SU-DHL-6 (cell line): ENCODE results near the gene PF4V1.

Experiments used
- H2AFZ ChIP-seq: fragments of 200-600 bp; sonication (generic); 2 replicates; pipeline ENCODE4 v1.6.1; 2014; ENCODE audit warnings: low read depth, mild to moderate bottlenecking, moderate library complexity, mixed read lengths, antibody characterized with exemption, low read length; ENCODE audit not compliant: severe bottlenecking
- H3F3A ChIP-seq: fragments of 200-600 bp; shearing (Covaris generic); 2 replicates; pipeline ENCODE4 v1.6.0; 2016; ENCODE audit warnings: antibody characterized with exemption, mild to moderate bottlenecking; ENCODE audit not compliant: insufficient read depth
- H3K27ac ChIP-seq: fragments of 200-600 bp; sonication (generic); 2 replicates; pipeline ENCODE4 v1.5.1; 2016; ENCODE audit warnings: low read depth, mild to moderate bottlenecking, low read length, moderate library complexity, mixed read lengths
- H3K27me3 ChIP-seq: fragments of 200-600 bp; sonication (generic), shearing (Covaris generic); 2 replicates; pipeline ENCODE4 v1.6.0; 2014; ENCODE audit warnings: mild to moderate bottlenecking, low read length
- H3K36me3 ChIP-seq: fragments of 200-600 bp; sonication (generic); 2 replicates; pipeline ENCODE4 v1.6.1; 2014; ENCODE audit warnings: mild to moderate bottlenecking, low read length, mixed read lengths
- H3K4me2 ChIP-seq: fragments of 300-600, 200-600 bp; shearing (Covaris generic), sonication (generic); 2 replicates; pipeline ENCODE4 v1.6.0; 2014; ENCODE audit warnings: low read length, low read depth, mild to moderate bottlenecking; ENCODE audit not compliant: poor library complexity, severe bottlenecking
- H3K4me3 ChIP-seq: fragments of 200-600 bp; sonication (generic); 2 replicates; pipeline ENCODE4 v1.5.1; 2014; ENCODE audit warnings: antibody characterized with exemption, low read length, mild to moderate bottlenecking, mixed read lengths; ENCODE audit not compliant: insufficient read depth, poor library complexity, severe bottlenecking
- H3K79me2 ChIP-seq: fragments of 200-600 bp; sonication (generic); 2 replicates; pipeline ENCODE4 v1.6.1; 2014; ENCODE audit warnings: mild to moderate bottlenecking, low read length, moderate library complexity; ENCODE audit not compliant: insufficient read depth
- H3K9ac ChIP-seq: fragments of 200-600 bp; sonication (generic); 2 replicates; pipeline ENCODE4 v1.7.0; 2014; ENCODE audit warnings: mild to moderate bottlenecking, low read length
- H3K9me2 ChIP-seq: fragments of 200-600 bp; sonication (generic); replicated peaks from 2 replicates; pipeline ENCODE4 v1.6.1; 2014; ENCODE audit warnings: low read length; ENCODE audit not compliant: insufficient read depth
- H3K9me3 ChIP-seq: fragments of 200-600 bp; sonication (generic); 2 replicates; pipeline ENCODE4 v1.6.1; 2014; ENCODE audit warnings: low read length, mixed read lengths; ENCODE audit not compliant: insufficient read depth
- H4K20me1 ChIP-seq: fragments of 200-600 bp; sonication (generic); 2 replicates; pipeline ENCODE4 v1.6.1; 2014; ENCODE audit warnings: low read depth, mild to moderate bottlenecking, antibody characterized with exemption, low read length, moderate library complexity, mixed read lengths
- EZH2phosphoT487 ChIP-seq: fragments of 200-600 bp; sonication (generic), shearing (Covaris generic); conservative IDR thresholded peaks from 2 replicates; pipeline ENCODE4 v1.6.1; 2018; ENCODE audit warnings: mild to moderate bottlenecking, antibody characterized with exemption, low read length, moderate library complexity, mixed read lengths
- TF ChIP-seq, protein P1 (sequence below): fragments of 200-600 bp; sonication (generic); IDR thresholded peaks from one replicate; pipeline ENCODE4 v1.5.1; 2017; ENCODE audit warnings: antibody characterized with exemption, mild to moderate bottlenecking, low read length, moderate library complexity; ENCODE audit not compliant: insufficient read depth, poor library complexity, severe bottlenecking

PF4V1 gene

GRCh38 chr4:73814679-73815078 is 38.4 kb upstream of the PF4V1 start:
- no peak overlapping the region for H3K4me3 ChIP-seq
- no peak overlapping the region for H3K9ac ChIP-seq
- no peak for TF ChIP-seq EZH2phosphoT487
- TF ChIP-seq, protein P1, sequence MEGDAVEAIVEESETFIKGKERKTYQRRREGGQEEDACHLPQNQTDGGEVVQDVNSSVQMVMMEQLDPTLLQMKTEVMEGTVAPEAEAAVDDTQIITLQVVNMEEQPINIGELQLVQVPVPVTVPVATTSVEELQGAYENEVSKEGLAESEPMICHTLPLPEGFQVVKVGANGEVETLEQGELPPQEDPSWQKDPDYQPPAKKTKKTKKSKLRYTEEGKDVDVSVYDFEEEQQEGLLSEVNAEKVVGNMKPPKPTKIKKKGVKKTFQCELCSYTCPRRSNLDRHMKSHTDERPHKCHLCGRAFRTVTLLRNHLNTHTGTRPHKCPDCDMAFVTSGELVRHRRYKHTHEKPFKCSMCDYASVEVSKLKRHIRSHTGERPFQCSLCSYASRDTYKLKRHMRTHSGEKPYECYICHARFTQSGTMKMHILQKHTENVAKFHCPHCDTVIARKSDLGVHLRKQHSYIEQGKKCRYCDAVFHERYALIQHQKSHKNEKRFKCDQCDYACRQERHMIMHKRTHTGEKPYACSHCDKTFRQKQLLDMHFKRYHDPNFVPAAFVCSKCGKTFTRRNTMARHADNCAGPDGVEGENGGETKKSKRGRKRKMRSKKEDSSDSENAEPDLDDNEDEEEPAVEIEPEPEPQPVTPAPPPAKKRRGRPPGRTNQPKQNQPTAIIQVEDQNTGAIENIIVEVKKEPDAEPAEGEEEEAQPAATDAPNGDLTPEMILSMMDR, result no peak
- no peaks in the 10 kb centered on the region for H3K79me2 ChIP-seq
- no peak overlapping the region for H3K4me2 ChIP-seq
- H3K9me2 ChIP-seq, result no peaks in the 10 kb centered on the region
- H3K9me3 ChIP-seq, result no peaks in the 10 kb centered on the region
- H3F3A ChIP-seq, result no peaks in the 10 kb centered on the region
- H3K27me3 ChIP-seq, result no peaks in the 10 kb centered on the region
- H3K27ac ChIP-seq, result no peak overlapping the region
- H3K36me3 ChIP-seq, result no peaks in the 10 kb centered on the region
- no peak overlapping the region for H2AFZ ChIP-seq
- no peaks in the 10 kb centered on the region for H4K20me1 ChIP-seq

DNA sequence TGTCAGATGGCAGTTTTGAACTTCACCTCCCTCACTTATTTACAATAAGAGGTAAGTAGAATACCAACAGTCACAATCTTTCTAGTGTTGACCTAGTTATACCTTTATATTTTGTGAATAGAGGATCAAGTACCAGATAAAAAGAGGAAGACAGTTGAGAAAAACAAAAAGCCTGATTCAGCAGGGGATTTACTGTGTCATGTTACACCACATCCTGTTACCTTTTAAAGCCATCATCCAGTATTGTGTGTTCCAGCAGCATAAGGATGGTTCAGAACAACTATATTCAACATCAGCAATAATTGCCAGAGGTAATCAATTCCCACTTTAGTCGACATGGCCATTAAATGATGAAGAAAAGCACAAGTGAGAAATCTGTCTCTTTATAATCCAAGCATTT is 38.0 kb upstream of the PF4V1 start:
- H3K9me3 ChIP-seq, result no peaks in the 10 kb centered on the region
- no peaks in the 10 kb centered on the region for H3K9me2 ChIP-seq
- H3K79me2 ChIP-seq, result no peaks in the 10 kb centered on the region
- no peak overlapping the region for H3K4me2 ChIP-seq
- H3K4me3 ChIP-seq, result no peak overlapping the region
- no peaks in the 10 kb centered on the region for H4K20me1 ChIP-seq
- no peaks in the 10 kb centered on the region for H3K27me3 ChIP-seq
- TF ChIP-seq, protein P1, result no peak
- no peak for TF ChIP-seq EZH2phosphoT487
- H3K9ac ChIP-seq, result no peak overlapping the region
- no peaks in the 10 kb centered on the region for H3F3A ChIP-seq
- no peak overlapping the region for H2AFZ ChIP-seq
- no peak overlapping the region for H3K27ac ChIP-seq
- no peaks in the 10 kb centered on the region for H3K36me3 ChIP-seq

GRCh38 chr4:73816814-73817213 is 36.3 kb upstream of the PF4V1 start:
- H3K27me3 ChIP-seq, result no peaks in the 10 kb centered on the region
- TF ChIP-seq, protein P1, result no peak
- no peak for TF ChIP-seq EZH2phosphoT487
- no peaks in the 10 kb centered on the region for H3K9me2 ChIP-seq
- no peaks in the 10 kb centered on the region for H3K36me3 ChIP-seq
- no peak overlapping the region for H3K4me2 ChIP-seq
- no peak overlapping the region for H3K4me3 ChIP-seq
- no peaks in the 10 kb centered on the region for H3F3A ChIP-seq
- no peaks in the 10 kb centered on the region for H4K20me1 ChIP-seq
- no peak overlapping the region for H3K27ac ChIP-seq
- H3K9ac ChIP-seq, result no peak overlapping the region
- no peaks in the 10 kb centered on the region for H3K79me2 ChIP-seq
- no peaks in the 10 kb centered on the region for H3K9me3 ChIP-seq
- no peak overlapping the region for H2AFZ ChIP-seq
